GM18870 (cell line): Measurements from ENCODE around the gene GPR137.
"Not testable (repeated sequence)": the region's sequence is repeated elsewhere in the genome, so short reads cannot be mapped to it uniquely, and the experiment has no call there.

Experiments used
- ATAC-seq: cut with Tn5 transposase; IDR thresholded peaks from one replicate; pipeline ENCODE4 v1.9.1; 2021; ENCODE audit warnings: moderate library complexity; ENCODE audit not compliant: unreplicated experiment

Gene GPR137

GRCh38 chr11:64284962-64285884 is at the start of gene GPR137:
Gene GPR137, plus strand, starts transcription at chr11:64285848. Its CDS starts 677 bp downstream, at chr11:64286525.
- peak; percentile 56 for ATAC-seq

- ATAC-seq: no peak
Measured at GRCh38 chr11:64237484-64237951, 48.1 kb upstream of the GPR137 start.

GRCh38 chr11:64238076-64238475 is 47.6 kb upstream of the GPR137 start:
- ATAC-seq: no peak

- ATAC-seq: no peak
Measured at GRCh38 chr11:64238999-64239398, 46.6 kb upstream of the GPR137 start.

GRCh38 chr11:64239662-64240434 is 45.8 kb upstream of the GPR137 start:
- no peak for ATAC-seq

- ATAC-seq: peak; percentile 43
Measured at GRCh38 chr11:64240435-64241240, 45.0 kb upstream of the GPR137 start, which contains the start of gene FKBP2. Gene FKBP2, plus strand, starts transcription at chr11:64241095. Its CDS starts 1,293 bp downstream, at chr11:64242388.

GRCh38 chr11:64241241-64241490 is 44.5 kb upstream of the GPR137 start:
- ATAC-seq: no peak

- peak; percentile 62 for ATAC-seq
Measured at GRCh38 chr11:64241491-64242374, 43.9 kb upstream of the GPR137 start.

- no peak for ATAC-seq
Measured at GRCh38 chr11:64243236-64243854, 42.3 kb upstream of the GPR137 start.

GRCh38 chr11:64244107-64244506 is 41.5 kb upstream of the GPR137 start:
- ATAC-seq: no peak

GRCh38 chr11:64244966-64245365 is 40.7 kb upstream of the GPR137 start:
- ATAC-seq: no peak

GRCh38 chr11:64245401-64245796 is 40.2 kb upstream of the GPR137 start:
- ATAC-seq: no peak

- ATAC-seq: no peak
Measured at GRCh38 chr11:64245797-64246620, 39.6 kb upstream of the GPR137 start.

GRCh38 chr11:64246621-64246870 is 39.1 kb upstream of the GPR137 start:
- ATAC-seq: not testable (repeated sequence)

GRCh38 chr11:64246871-64247728 is 38.5 kb upstream of the GPR137 start, which contains the start of gene PPP1R14B:
Gene PPP1R14B, minus strand, starts transcription at chr11:64246943. Its CDS starts 270 bp downstream, at chr11:64246673.
- ATAC-seq: no peak

GRCh38 chr11:64247729-64248531 is 37.7 kb upstream of the GPR137 start:
- no peak for ATAC-seq

- no peak for ATAC-seq
Measured at GRCh38 chr11:64248578-64248977, 37.1 kb upstream of the GPR137 start.
